Measurements from ENCODE around the gene SYTL2.

DNA sequence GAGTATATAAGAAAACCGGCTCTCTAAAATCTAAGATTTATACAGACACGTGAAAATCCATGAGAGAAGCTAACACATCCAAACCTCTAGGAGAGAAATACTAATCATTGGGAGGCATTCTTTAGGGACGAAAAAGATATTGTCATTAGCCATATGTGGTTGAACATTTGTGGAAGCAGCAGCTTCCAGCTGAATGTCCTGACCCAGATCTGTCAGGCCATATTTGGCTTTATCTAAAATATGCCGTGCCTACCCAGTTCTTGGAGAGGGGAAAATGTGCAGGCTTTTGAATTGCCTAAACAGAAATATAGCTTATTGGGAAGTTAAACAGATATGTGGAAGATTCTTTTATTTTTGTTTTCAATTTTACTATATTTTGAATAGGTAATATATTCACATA is 131.4 kb downstream of the SYTL2 start:
- TF ChIP-seq, protein P1, sequence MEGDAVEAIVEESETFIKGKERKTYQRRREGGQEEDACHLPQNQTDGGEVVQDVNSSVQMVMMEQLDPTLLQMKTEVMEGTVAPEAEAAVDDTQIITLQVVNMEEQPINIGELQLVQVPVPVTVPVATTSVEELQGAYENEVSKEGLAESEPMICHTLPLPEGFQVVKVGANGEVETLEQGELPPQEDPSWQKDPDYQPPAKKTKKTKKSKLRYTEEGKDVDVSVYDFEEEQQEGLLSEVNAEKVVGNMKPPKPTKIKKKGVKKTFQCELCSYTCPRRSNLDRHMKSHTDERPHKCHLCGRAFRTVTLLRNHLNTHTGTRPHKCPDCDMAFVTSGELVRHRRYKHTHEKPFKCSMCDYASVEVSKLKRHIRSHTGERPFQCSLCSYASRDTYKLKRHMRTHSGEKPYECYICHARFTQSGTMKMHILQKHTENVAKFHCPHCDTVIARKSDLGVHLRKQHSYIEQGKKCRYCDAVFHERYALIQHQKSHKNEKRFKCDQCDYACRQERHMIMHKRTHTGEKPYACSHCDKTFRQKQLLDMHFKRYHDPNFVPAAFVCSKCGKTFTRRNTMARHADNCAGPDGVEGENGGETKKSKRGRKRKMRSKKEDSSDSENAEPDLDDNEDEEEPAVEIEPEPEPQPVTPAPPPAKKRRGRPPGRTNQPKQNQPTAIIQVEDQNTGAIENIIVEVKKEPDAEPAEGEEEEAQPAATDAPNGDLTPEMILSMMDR (conservative IDR thresholded peaks at IDR 0.05 in 1 of 2, IDR thresholded peaks at IDR 0.05 in 1 of 2; ENCODE audit: low read depth in 1 of 2, low read length in 2 of 2): no peak
- no peak for TF ChIP-seq EZH2 (IDR thresholded peaks at IDR 0.05; ENCODE audit: low read length, missing control alignments)
